ENCODE measurements around the gene GPD1.
"Not testable (repeated sequence)": the region's sequence is repeated elsewhere in the genome, so short reads cannot be mapped to it uniquely, and the experiment has no call there.

The GPD1 gene

GRCh38 chr12:50151047-50151687 lies 47.4 kb downstream of the GPD1 start:
- DNase-seq (ENCODE audit: low spot score) (no peak), ATAC-seq (ENCODE audit: low read depth) (no peak)
- no peak overlapping the region for H3K4me3 ChIP-seq (ENCODE audit: severe bottlenecking)
- no peaks in the 10 kb centered on the region for H3K9me3 ChIP-seq (ENCODE audit: severe bottlenecking)
- H3K36me3 ChIP-seq (ENCODE audit: low read depth), result peaks cover 10% of the 10 kb centered on the region
- H3K27ac ChIP-seq (ENCODE audit: poor library complexity, severe bottlenecking), result no peak overlapping the region
- no peaks in the 10 kb centered on the region for H3K4me1 ChIP-seq (ENCODE audit: insufficient read depth, poor library complexity, severe bottlenecking)
- TF ChIP-seq CTCF (IDR thresholded peaks at IDR 0.05; ENCODE audit: poor library complexity, severe bottlenecking), result no peak
- H3K27me3 ChIP-seq (ENCODE audit: insufficient read depth, poor library complexity, severe bottlenecking), result no peaks in the 10 kb centered on the region

GRCh38 chr12:50154947-50155346 lies 51.1 kb downstream of the GPD1 start:
- H3K27me3 ChIP-seq (ENCODE audit: insufficient read depth, poor library complexity, severe bottlenecking); H3K27ac ChIP-seq (ENCODE audit: poor library complexity, severe bottlenecking); H3K4me3 ChIP-seq (ENCODE audit: severe bottlenecking); ATAC-seq (ENCODE audit: low read depth); H3K4me1 ChIP-seq (ENCODE audit: insufficient read depth, poor library complexity, severe bottlenecking); DNase-seq (ENCODE audit: low spot score); H3K9me3 ChIP-seq (ENCODE audit: severe bottlenecking): not testable (repeated sequence)
- peaks cover 26% of the 10 kb centered on the region for H3K36me3 ChIP-seq (ENCODE audit: low read depth)

- no peak for ATAC-seq (ENCODE audit: low read depth)
- Histone ChIP-seq H3K4me1 (ENCODE audit: insufficient read depth, poor library complexity, severe bottlenecking) (no peaks in the 10 kb centered on the region), H3K27ac (ENCODE audit: poor library complexity, severe bottlenecking) (no peak overlapping the region), H3K9me3 (ENCODE audit: severe bottlenecking) (no peaks in the 10 kb centered on the region), H3K27me3 (ENCODE audit: insufficient read depth, poor library complexity, severe bottlenecking) (no peaks in the 10 kb centered on the region), H3K36me3 (ENCODE audit: low read depth) (peaks cover 33% of the 10 kb centered on the region), H3K4me3 (ENCODE audit: severe bottlenecking) (no peak overlapping the region)
- DNase-seq (ENCODE audit: low spot score), result no peak
- TF ChIP-seq CTCF (IDR thresholded peaks at IDR 0.05; ENCODE audit: poor library complexity, severe bottlenecking), result no peak
These were observed 52.8 kb downstream of the GPD1 start for GRCh38 chr12:50156641-50157040.

- Histone ChIP-seq H3K4me3 (ENCODE audit: severe bottlenecking) (no peak overlapping the region), H3K4me1 (ENCODE audit: insufficient read depth, poor library complexity, severe bottlenecking) (no peaks in the 10 kb centered on the region), H3K9me3 (ENCODE audit: severe bottlenecking) (no peaks in the 10 kb centered on the region), H3K27me3 (ENCODE audit: insufficient read depth, poor library complexity, severe bottlenecking) (no peaks in the 10 kb centered on the region), H3K27ac (ENCODE audit: poor library complexity, severe bottlenecking) (no peak overlapping the region), H3K36me3 (ENCODE audit: low read depth) (peaks cover 31% of the 10 kb centered on the region)
- no peak for DNase-seq (ENCODE audit: low spot score)
- no peak for TF ChIP-seq CTCF (IDR thresholded peaks at IDR 0.05; ENCODE audit: poor library complexity, severe bottlenecking)
- ATAC-seq (ENCODE audit: low read depth), result no peak
These were observed 53.5 kb downstream of the GPD1 start for GRCh38 chr12:50157259-50157658.

- TF ChIP-seq CTCF (IDR thresholded peaks at IDR 0.05; ENCODE audit: poor library complexity, severe bottlenecking), result no peak
- DNase-seq (ENCODE audit: low spot score) (no peak), ATAC-seq (ENCODE audit: low read depth) (no peak)
- no peaks in the 10 kb centered on the region for H3K27me3 ChIP-seq (ENCODE audit: insufficient read depth, poor library complexity, severe bottlenecking)
- no peak overlapping the region for H3K4me3 ChIP-seq (ENCODE audit: severe bottlenecking)
- no peak overlapping the region for H3K27ac ChIP-seq (ENCODE audit: poor library complexity, severe bottlenecking)
- H3K36me3 ChIP-seq (ENCODE audit: low read depth), result peaks cover 25% of the 10 kb centered on the region
- H3K4me1 ChIP-seq (ENCODE audit: insufficient read depth, poor library complexity, severe bottlenecking), result no peaks in the 10 kb centered on the region
- H3K9me3 ChIP-seq (ENCODE audit: severe bottlenecking), result no peaks in the 10 kb centered on the region
These were observed 56.8 kb downstream of the GPD1 start for GRCh38 chr12:50160643-50161042.
